HUES64 (cell line): ENCODE results near the gene CCT7.

Experiments
- H3K27ac ChIP-seq: 2 replicates; pipeline ENCODE4 v1.7.0; 2013; ENCODE audit warnings: low read depth, low read length, inconsistent platforms
- H3K27me3 ChIP-seq: 2 replicates; pipeline ENCODE4 v1.6.1; 2013; ENCODE audit warnings: mild to moderate bottlenecking, low read length; ENCODE audit not compliant: insufficient read depth
- H3K36me3 ChIP-seq: 2 replicates; pipeline ENCODE4 v1.6.1; 2013; ENCODE audit warnings: mild to moderate bottlenecking, low read length; ENCODE audit not compliant: insufficient read depth
- H3K4me1 ChIP-seq: 2 replicates; pipeline ENCODE4 v1.6.1; 2013; ENCODE audit warnings: mild to moderate bottlenecking, low read length, moderate library complexity; ENCODE audit not compliant: insufficient read depth
- H3K4me3 ChIP-seq: 2 replicates; pipeline ENCODE4 v1.5.1; 2013; ENCODE audit warnings: mild to moderate bottlenecking, low read length, moderate library complexity
- H3K9ac ChIP-seq: 2 replicates; pipeline ENCODE4 v1.6.1; 2013; ENCODE audit warnings: mild to moderate bottlenecking, low read depth, low read length
- H3K9me3 ChIP-seq: 2 replicates; pipeline ENCODE4 v1.6.1; 2013; ENCODE audit warnings: low read depth, low read length; ENCODE audit not compliant: insufficient read depth
- WGBS: fragments of 150-250, 120-280 bp; methylation state at CpG from one replicate; pipeline ENCODE4 v1.1.7; 2013; ENCODE audit warnings: missing lambda C conversion rate; 5-methylcytosine and 5-hydroxymethylcytosine counted together

CCT7 gene

GRCh38 chr2:73301636-73302035 lies 67.5 kb downstream of the CCT7 start:
- 82% methylated on average over 3 of the region's 4 CpGs for WGBS
- Histone ChIP-seq H3K27me3 (peaks cover 47% of the 10 kb centered on the region), H3K9me3 (no peaks in the 10 kb centered on the region), H3K9ac (no peak overlapping the region), H3K4me3 (no peak overlapping the region), H3K27ac (no peak overlapping the region), H3K4me1 (no peaks in the 10 kb centered on the region), H3K36me3 (no peaks in the 10 kb centered on the region)
